K562 (cell line): ENCODE data around the gene IQUB. TPM values are rescaled to one million over a fixed set of nuclear protein-coding genes. Genes with fewer than 3 reads are reported as not detected.

Source experiments
- ARID2 ChIP-seq: fragments of 450-650 bp; IDR thresholded peaks from 2 replicates; pipeline ENCODE4 v1.6.1; 2017; ENCODE audit warnings: antibody characterized with exemption, mild to moderate bottlenecking
- BCOR ChIP-seq: fragments of 450-650 bp; IDR thresholded peaks from 2 replicates; pipeline ENCODE4 v1.6.1; 2016
- KAT7 ChIP-seq: sonication (generic); formaldehyde crosslinking; IDR thresholded peaks from 2 replicates; pipeline ENCODE4 v1.8.0; 2022; ENCODE audit warnings: missing genetic modification reagents, mild to moderate bottlenecking, borderline replicate concordance
- MAFG ChIP-seq: fragments of 450-650 bp; conservative IDR thresholded peaks from 2 replicates; pipeline ENCODE4 v1.6.1; 2016; ENCODE audit warnings: missing genetic modification characterization, missing compliant biosample characterization
- MED1 ChIP-seq: sonication (generic); formaldehyde crosslinking; IDR thresholded peaks from 2 replicates; pipeline ENCODE4 v1.8.1; 2023; ENCODE audit warnings: missing genetic modification reagents, borderline replicate concordance
- NR2F6 ChIP-seq: fragments of 450-650 bp; formaldehyde crosslinking; IDR thresholded peaks from 2 replicates; pipeline ENCODE4 v1.4.0; 2020; ENCODE audit warnings: mild to moderate bottlenecking
- NR4A1 ChIP-seq, 2 experiments: fragments of 250-450 bp in 1 of 2; fragments of 450-650 bp in 1 of 2; sonication (Bioruptor Pico) in 1 of 2; IDR thresholded peaks; 2 replicates each; pipeline versions ENCODE4 v1.4.0 to v1.6.1; 2016 to 2020; ENCODE audit warnings: mild to moderate bottlenecking in 2 of 2, missing compliant biosample characterization in 1 of 2, missing genetic modification characterization in 1 of 2, moderate library complexity in 1 of 2
- PHF21A ChIP-seq: fragments of 450-650 bp; IDR thresholded peaks from 2 replicates; pipeline ENCODE4 v1.6.1; 2017; ENCODE audit warnings: low read depth, borderline replicate concordance
- POLR2H ChIP-seq: IDR thresholded peaks from 2 replicates; pipeline ENCODE4 v1.6.1; 2016; ENCODE audit warnings: missing genetic modification characterization, low read depth, mild to moderate bottlenecking, control low read depth, missing compliant biosample characterization, moderate library complexity
- THRAP3 ChIP-seq: fragments of 450-650 bp; IDR thresholded peaks from 2 replicates; pipeline ENCODE4 v1.6.1; 2016; ENCODE audit warnings: mild to moderate bottlenecking, inconsistent platforms, borderline replicate concordance
- ZBTB17 ChIP-seq: fragments of 450-650 bp; formaldehyde crosslinking; IDR thresholded peaks from 2 replicates; pipeline ENCODE4 v1.4.0; 2020; ENCODE audit warnings: mild to moderate bottlenecking
- ZFPM2 ChIP-seq: fragments of 250-450 bp; sonication (Bioruptor Pico); IDR thresholded peaks from 2 replicates; pipeline ENCODE4 v1.5.1; 2022; ENCODE audit warnings: mild to moderate bottlenecking
- ZNF224 ChIP-seq: sonication (generic); formaldehyde crosslinking; IDR thresholded peaks from 2 replicates; pipeline ENCODE4 v1.8.0; 2022; ENCODE audit warnings: mild to moderate bottlenecking, missing genetic modification reagents
- polyA plus RNA-seq, 8 experiments: library from polyadenylated mRNA; depleted of rRNA in 4 of 8; stranded (reverse) in 5 of 8; unstranded in 3 of 8; fragments of >200 nt; fragmentation: Nextera tagmentation in 2 of 8; fragmentation: Illumina TruSeq in 1 of 8; extraction: Ambion mirVana in 2 of 8; extraction: Trizol in 1 of 8; gene quantifications; 2 replicates each; pipeline versions ENCODE4 v1.2.1 to v1.2.3, GENCODE V29; 2011 to 2014; ENCODE audit warnings: inconsistent platforms in 1 of 8, missing spikeins in 1 of 8
- total RNA-seq, 7 experiments: library from RNA; depleted of rRNA in 6 of 7; stranded (reverse); fragments of >200 nt in 6 of 7; fragmentation: Illumina TruSeq in 2 of 7; extraction: Trizol in 2 of 7; gene quantifications; 2 replicates each; pipeline versions ENCODE4 v1.2.1 to v1.2.3, GENCODE V29; 2011 to 2021; ENCODE audit warnings: low replicate concordance in 1 of 7
- TF ChIP-seq, protein P1 (sequence below): sonication (generic); formaldehyde crosslinking; IDR thresholded peaks from 2 replicates; pipeline ENCODE4 v1.8.0; 2022; ENCODE audit warnings: mild to moderate bottlenecking, missing genetic modification reagents
- TF ChIP-seq, protein P2 (sequence below): fragments of 450-650 bp; IDR thresholded peaks from one replicate; pipeline ENCODE4 v1.6.1; 2018; ENCODE audit warnings: mild to moderate bottlenecking, moderate library complexity; ENCODE audit not compliant: partially characterized antibody
- TF ChIP-seq, protein P3 (sequence below): sonication (generic); formaldehyde crosslinking; IDR thresholded peaks from 2 replicates; pipeline ENCODE4 v1.8.1; 2023; ENCODE audit warnings: mild to moderate bottlenecking, missing genetic modification reagents, moderate library complexity
- TF ChIP-seq, protein P4 (sequence below): sonication (generic); formaldehyde crosslinking; IDR thresholded peaks from 2 replicates; pipeline ENCODE4 v1.4.0; 2020; ENCODE audit warnings: mild to moderate bottlenecking, missing genetic modification reagents

IQUB gene
- total and polyA plus RNA-seq, 9 of the 15 experiments (the other 6 are each of a cell fraction or from before 2014, with no cell fraction given), result 0.62 to 2.6 (median 1.4) TPM

DNA sequence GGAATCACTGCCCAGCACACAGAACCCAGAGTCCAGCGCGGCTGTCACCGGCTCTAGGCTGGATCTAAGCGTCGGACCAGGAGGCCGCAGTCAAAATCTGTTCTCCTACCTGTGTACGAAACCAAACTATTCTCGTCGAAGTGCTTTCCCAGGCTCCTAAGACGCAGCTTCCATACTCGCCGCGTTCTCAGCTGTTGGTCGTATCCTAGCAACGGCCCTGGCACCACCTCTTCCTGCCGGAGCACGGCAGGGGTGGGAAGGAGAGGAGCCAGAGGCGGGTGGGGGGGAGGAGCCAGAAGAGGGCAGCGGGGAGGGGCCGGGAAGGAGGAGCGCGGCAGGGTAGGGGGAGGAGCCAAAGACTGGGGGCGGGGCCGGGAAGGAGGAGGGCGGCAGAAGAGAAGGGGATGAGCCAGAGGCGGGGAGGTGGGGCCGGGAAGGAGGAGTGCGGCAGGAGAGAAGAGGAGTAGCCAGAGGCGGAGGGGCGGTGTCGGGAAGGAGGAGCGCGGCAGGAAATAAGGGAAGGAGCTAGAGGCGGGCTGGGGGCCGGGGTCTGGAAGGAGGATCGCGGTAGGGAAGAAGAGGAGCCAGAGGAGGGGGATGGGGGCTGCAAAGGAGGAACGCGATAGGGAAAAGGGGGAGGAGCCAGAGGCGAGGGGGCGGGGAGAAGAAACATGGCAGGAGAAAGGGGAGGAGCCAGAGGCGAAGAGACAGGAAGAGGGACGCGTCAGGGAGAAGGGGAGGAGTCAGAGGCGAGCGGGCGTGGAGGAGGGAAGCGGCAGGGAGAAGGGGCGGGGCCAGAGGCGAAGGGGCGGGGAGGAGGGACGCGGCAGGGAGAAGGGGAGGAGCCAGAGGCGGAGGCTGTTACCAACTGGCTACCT, at the start of gene IQUB (continued):
- TF ChIP-seq, protein P1, sequence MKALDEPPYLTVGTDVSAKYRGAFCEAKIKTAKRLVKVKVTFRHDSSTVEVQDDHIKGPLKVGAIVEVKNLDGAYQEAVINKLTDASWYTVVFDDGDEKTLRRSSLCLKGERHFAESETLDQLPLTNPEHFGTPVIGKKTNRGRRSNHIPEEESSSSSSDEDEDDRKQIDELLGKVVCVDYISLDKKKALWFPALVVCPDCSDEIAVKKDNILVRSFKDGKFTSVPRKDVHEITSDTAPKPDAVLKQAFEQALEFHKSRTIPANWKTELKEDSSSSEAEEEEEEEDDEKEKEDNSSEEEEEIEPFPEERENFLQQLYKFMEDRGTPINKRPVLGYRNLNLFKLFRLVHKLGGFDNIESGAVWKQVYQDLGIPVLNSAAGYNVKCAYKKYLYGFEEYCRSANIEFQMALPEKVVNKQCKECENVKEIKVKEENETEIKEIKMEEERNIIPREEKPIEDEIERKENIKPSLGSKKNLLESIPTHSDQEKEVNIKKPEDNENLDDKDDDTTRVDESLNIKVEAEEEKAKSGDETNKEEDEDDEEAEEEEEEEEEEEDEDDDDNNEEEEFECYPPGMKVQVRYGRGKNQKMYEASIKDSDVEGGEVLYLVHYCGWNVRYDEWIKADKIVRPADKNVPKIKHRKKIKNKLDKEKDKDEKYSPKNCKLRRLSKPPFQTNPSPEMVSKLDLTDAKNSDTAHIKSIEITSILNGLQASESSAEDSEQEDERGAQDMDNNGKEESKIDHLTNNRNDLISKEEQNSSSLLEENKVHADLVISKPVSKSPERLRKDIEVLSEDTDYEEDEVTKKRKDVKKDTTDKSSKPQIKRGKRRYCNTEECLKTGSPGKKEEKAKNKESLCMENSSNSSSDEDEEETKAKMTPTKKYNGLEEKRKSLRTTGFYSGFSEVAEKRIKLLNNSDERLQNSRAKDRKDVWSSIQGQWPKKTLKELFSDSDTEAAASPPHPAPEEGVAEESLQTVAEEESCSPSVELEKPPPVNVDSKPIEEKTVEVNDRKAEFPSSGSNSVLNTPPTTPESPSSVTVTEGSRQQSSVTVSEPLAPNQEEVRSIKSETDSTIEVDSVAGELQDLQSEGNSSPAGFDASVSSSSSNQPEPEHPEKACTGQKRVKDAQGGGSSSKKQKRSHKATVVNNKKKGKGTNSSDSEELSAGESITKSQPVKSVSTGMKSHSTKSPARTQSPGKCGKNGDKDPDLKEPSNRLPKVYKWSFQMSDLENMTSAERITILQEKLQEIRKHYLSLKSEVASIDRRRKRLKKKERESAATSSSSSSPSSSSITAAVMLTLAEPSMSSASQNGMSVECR (CRISPR knock-in tag), result peak; percentile 96
- TF ChIP-seq, protein P2, sequence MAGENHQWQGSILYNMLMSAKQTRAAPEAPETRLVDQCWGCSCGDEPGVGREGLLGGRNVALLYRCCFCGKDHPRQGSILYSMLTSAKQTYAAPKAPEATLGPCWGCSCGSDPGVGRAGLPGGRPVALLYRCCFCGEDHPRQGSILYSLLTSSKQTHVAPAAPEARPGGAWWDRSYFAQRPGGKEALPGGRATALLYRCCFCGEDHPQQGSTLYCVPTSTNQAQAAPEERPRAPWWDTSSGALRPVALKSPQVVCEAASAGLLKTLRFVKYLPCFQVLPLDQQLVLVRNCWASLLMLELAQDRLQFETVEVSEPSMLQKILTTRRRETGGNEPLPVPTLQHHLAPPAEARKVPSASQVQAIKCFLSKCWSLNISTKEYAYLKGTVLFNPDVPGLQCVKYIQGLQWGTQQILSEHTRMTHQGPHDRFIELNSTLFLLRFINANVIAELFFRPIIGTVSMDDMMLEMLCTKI, result no peak
- TF ChIP-seq MED1 (CRISPR knock-in tag) (no peak), ZNF224 (no peak), ARID2 (no peak), NR2F6 (CRISPR knock-in tag) (no peak), POLR2H (tag) (peak; percentile 63), KAT7 (CRISPR knock-in tag) (no peak; the same call in 1 of the 2 replicates), NR4A1 (CRISPR knock-in tag; IDR thresholded peaks at IDR 0.05) (peak; percentile 91; the same call in 1 of the 2 replicates), NR4A1 (tag; IDR thresholded peaks at IDR 0.05) (no peak), THRAP3 (no peak), MAFG (no peak), ZBTB17 (no peak), BCOR (no peak), PHF21A (no peak), ZFPM2 (CRISPR knock-in tag) (no peak)
- TF ChIP-seq, protein P3, sequence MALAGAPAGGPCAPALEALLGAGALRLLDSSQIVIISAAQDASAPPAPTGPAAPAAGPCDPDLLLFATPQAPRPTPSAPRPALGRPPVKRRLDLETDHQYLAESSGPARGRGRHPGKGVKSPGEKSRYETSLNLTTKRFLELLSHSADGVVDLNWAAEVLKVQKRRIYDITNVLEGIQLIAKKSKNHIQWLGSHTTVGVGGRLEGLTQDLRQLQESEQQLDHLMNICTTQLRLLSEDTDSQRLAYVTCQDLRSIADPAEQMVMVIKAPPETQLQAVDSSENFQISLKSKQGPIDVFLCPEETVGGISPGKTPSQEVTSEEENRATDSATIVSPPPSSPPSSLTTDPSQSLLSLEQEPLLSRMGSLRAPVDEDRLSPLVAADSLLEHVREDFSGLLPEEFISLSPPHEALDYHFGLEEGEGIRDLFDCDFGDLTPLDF (CRISPR knock-in tag), result no peak
- TF ChIP-seq, protein P4, sequence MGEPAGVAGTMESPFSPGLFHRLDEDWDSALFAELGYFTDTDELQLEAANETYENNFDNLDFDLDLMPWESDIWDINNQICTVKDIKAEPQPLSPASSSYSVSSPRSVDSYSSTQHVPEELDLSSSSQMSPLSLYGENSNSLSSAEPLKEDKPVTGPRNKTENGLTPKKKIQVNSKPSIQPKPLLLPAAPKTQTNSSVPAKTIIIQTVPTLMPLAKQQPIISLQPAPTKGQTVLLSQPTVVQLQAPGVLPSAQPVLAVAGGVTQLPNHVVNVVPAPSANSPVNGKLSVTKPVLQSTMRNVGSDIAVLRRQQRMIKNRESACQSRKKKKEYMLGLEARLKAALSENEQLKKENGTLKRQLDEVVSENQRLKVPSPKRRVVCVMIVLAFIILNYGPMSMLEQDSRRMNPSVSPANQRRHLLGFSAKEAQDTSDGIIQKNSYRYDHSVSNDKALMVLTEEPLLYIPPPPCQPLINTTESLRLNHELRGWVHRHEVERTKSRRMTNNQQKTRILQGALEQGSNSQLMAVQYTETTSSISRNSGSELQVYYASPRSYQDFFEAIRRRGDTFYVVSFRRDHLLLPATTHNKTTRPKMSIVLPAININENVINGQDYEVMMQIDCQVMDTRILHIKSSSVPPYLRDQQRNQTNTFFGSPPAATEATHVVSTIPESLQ (CRISPR knock-in tag), result no peak
